H9 (cell line): ENCODE data around the gene GOLPH3L. TPM values are rescaled to one million over a fixed set of nuclear protein-coding genes. Genes with fewer than 3 reads are reported as not detected.

Source experiments
- DNase-seq: peaks from one replicate; pipeline ENCODE4 v3.0.0-alpha.2; 2017
- H2AFZ ChIP-seq: one replicate; pipeline ENCODE4 v1.6.1; 2013; ENCODE audit warnings: mild to moderate bottlenecking, low read length, control low read depth, moderate library complexity
- H2AK5ac ChIP-seq: 2 replicates; pipeline ENCODE4 v1.6.1; 2013; ENCODE audit warnings: low read length, control low read depth, mixed read lengths; ENCODE audit not compliant: insufficient read length
- H2BK120ac ChIP-seq: one replicate; pipeline ENCODE4 v1.6.1; 2013; ENCODE audit warnings: low read depth, mild to moderate bottlenecking, low read length, control low read depth, inconsistent platforms; ENCODE audit not compliant: poor library complexity, severe bottlenecking
- H2BK12ac ChIP-seq: 2 replicates; pipeline ENCODE4 v1.6.1; 2013; ENCODE audit warnings: low read length, control low read depth, mixed read lengths, low read depth; ENCODE audit not compliant: insufficient read length
- H2BK15ac ChIP-seq: 2 replicates; pipeline ENCODE4 v1.6.1; 2013; ENCODE audit warnings: low read depth, low read length, control low read depth
- H2BK20ac ChIP-seq: one replicate; pipeline ENCODE4 v1.6.1; 2013; ENCODE audit warnings: low read depth, mild to moderate bottlenecking, low read length, control low read depth, inconsistent platforms; ENCODE audit not compliant: poor library complexity, severe bottlenecking
- H2BK5ac ChIP-seq: 2 replicates; pipeline ENCODE4 v1.6.1; 2013; ENCODE audit warnings: low read length, control low read depth, mixed read lengths; ENCODE audit not compliant: insufficient read length
- H3K14ac ChIP-seq: 2 replicates; pipeline ENCODE4 v1.6.1; 2013; ENCODE audit warnings: low read length, control low read depth; ENCODE audit not compliant: insufficient read depth
- H3K18ac ChIP-seq: 2 replicates; pipeline ENCODE4 v1.6.1; 2013; ENCODE audit warnings: low read depth, mild to moderate bottlenecking, mixed read lengths, low read length, control low read depth; ENCODE audit not compliant: insufficient read length
- H3K23ac ChIP-seq: 2 replicates; pipeline ENCODE4 v1.6.1; 2013; ENCODE audit warnings: low read length, control low read depth, mixed read lengths, low read depth; ENCODE audit not compliant: insufficient read length
- H3K23me2 ChIP-seq: 2 replicates; pipeline ENCODE4 v1.6.1; 2013; ENCODE audit warnings: low read depth, mild to moderate bottlenecking, mixed read lengths, low read length, control low read depth; ENCODE audit not compliant: insufficient read length, poor library complexity, severe bottlenecking
- H3K27ac ChIP-seq: 2 replicates; pipeline ENCODE4 v1.5.1; 2013; ENCODE audit warnings: low read length, control low read depth, mixed read lengths, low read depth; ENCODE audit not compliant: insufficient read length
- H3K27me3 ChIP-seq: 2 replicates; pipeline ENCODE4 v1.6.1; 2013; ENCODE audit warnings: low read length, control low read depth, inconsistent platforms; ENCODE audit not compliant: insufficient read depth
- H3K4ac ChIP-seq: 2 replicates; pipeline ENCODE4 v1.6.1; 2013; ENCODE audit warnings: low read depth, mild to moderate bottlenecking, control low read depth, inconsistent platforms, low read length, moderate library complexity
- H3K4me1 ChIP-seq: 2 replicates; pipeline ENCODE4 v1.6.1; 2013; ENCODE audit warnings: low read length, control low read depth, inconsistent platforms; ENCODE audit not compliant: insufficient read depth
- H3K4me2 ChIP-seq: 2 replicates; pipeline ENCODE4 v1.6.1; 2013; ENCODE audit warnings: low read length, control low read depth, mixed read lengths; ENCODE audit not compliant: insufficient read length, insufficient read depth
- H3K56ac ChIP-seq: 2 replicates; pipeline ENCODE4 v1.6.1; 2013; ENCODE audit warnings: low read depth, mild to moderate bottlenecking, mixed read lengths, low read length, control low read depth; ENCODE audit not compliant: insufficient read length
- H3K79me1 ChIP-seq: 2 replicates; pipeline ENCODE4 v1.6.1; 2013; ENCODE audit warnings: low read depth, mild to moderate bottlenecking, moderate library complexity, low read length, control low read depth, inconsistent platforms; ENCODE audit not compliant: insufficient read depth, poor library complexity, severe bottlenecking
- H3K79me2 ChIP-seq: 2 replicates; pipeline ENCODE4 v1.6.1; 2013; ENCODE audit warnings: low read length, control low read depth, inconsistent platforms; ENCODE audit not compliant: insufficient read depth
- H3K9ac ChIP-seq: 2 replicates; pipeline ENCODE4 v1.6.1; 2013; ENCODE audit warnings: low read length, control low read depth, mixed read lengths; ENCODE audit not compliant: insufficient read length; ENCODE audit errors: extremely low read depth
- H3K9me3 ChIP-seq: one replicate; pipeline ENCODE4 v1.6.1; 2013; ENCODE audit warnings: low read depth, low read length, inconsistent platforms; ENCODE audit not compliant: control insufficient read depth
- H3T11ph ChIP-seq: one replicate; pipeline ENCODE4 v1.6.1; 2013; ENCODE audit warnings: mild to moderate bottlenecking, low read length, control low read depth, inconsistent platforms
- H4K20me1 ChIP-seq: one replicate; pipeline ENCODE4 v1.6.1; 2013; ENCODE audit not compliant: control insufficient read depth, insufficient read length, insufficient read depth
- H4K5ac ChIP-seq: 2 replicates; pipeline ENCODE4 v1.6.1; 2013; ENCODE audit warnings: low read depth, mild to moderate bottlenecking, mixed read lengths, low read length, control low read depth; ENCODE audit not compliant: insufficient read length
- H4K8ac ChIP-seq: replicated peaks from 2 replicates; pipeline ENCODE4 v1.6.1; 2013; ENCODE audit warnings: low read length, control low read depth, mixed read lengths, low read depth; ENCODE audit not compliant: insufficient read length
- H4K91ac ChIP-seq: 2 replicates; pipeline ENCODE4 v1.6.1; 2013; ENCODE audit warnings: low read depth, mild to moderate bottlenecking, moderate library complexity, mixed read lengths, low read length, control low read depth; ENCODE audit not compliant: insufficient read length
- H3K27ac Mint-ChIP-seq, 3 experiments: 2 replicates in 2 of 3; 3 replicates in 1 of 3; pipeline ENCODE4 v1.8.0; 2020 to 2021; ENCODE audit warnings: mixed read lengths in 3 of 3, mild to moderate bottlenecking in 1 of 3, moderate library complexity in 1 of 3
- H3K27me3 Mint-ChIP-seq: 2 replicates; pipeline ENCODE4 v1.8.0; 2021; ENCODE audit warnings: low read depth, mild to moderate bottlenecking, moderate library complexity, mixed read lengths
- H3K36me3 Mint-ChIP-seq, 3 experiments: 2 replicates in 2 of 3; 3 replicates in 1 of 3; pipeline ENCODE4 v1.8.0; 2020 to 2021; ENCODE audit warnings: low read depth in 3 of 3, mixed read lengths in 3 of 3; ENCODE audit not compliant: insufficient read depth in 1 of 3
- H3K4me1 Mint-ChIP-seq, 2 experiments: 2 replicates each; pipeline ENCODE4 v1.8.0; 2020; ENCODE audit warnings: mixed read lengths in 2 of 2
- H3K4me3 Mint-ChIP-seq, 2 experiments: 2 replicates in 1 of 2; 3 replicates in 1 of 2; pipeline ENCODE4 v1.8.0; 2020 to 2021; ENCODE audit warnings: mild to moderate bottlenecking in 2 of 2, mixed read lengths in 2 of 2, moderate library complexity in 1 of 2
- H3K9me3 Mint-ChIP-seq, 2 experiments: 2 replicates in 1 of 2; 3 replicates in 1 of 2; pipeline ENCODE4 v1.8.0; 2020; ENCODE audit warnings: mild to moderate bottlenecking in 2 of 2, mixed read lengths in 2 of 2, moderate library complexity in 1 of 2
- WGBS: extraction: QIAGEN DNeasy Blood & Tissue Kit; methylation state at CpG from one replicate; pipeline ENCODE4 v1.1.7; 2013; ENCODE audit warnings: missing lambda C conversion rate, low lambda C conversion rate, mixed read lengths; ENCODE audit not compliant: insufficient read length; ENCODE audit errors: extremely low coverage; 5-methylcytosine and 5-hydroxymethylcytosine counted together
- total RNA-seq: library from RNA; stranded (reverse); gene quantifications from 2 replicates; pipeline ENCODE4 v1.2.1, GENCODE V29; 2021
- TF ChIP-seq, protein P1 (sequence below): fragments of 200-600 bp; sonication (generic); conservative IDR thresholded peaks from 3 replicates; pipeline ENCODE4 v1.8.0; 2021; ENCODE audit warnings: antibody characterized with exemption, mild to moderate bottlenecking

GOLPH3L gene
- total RNA-seq, 1 experiment from 2014 or later, result 30.5 TPM

DNA sequence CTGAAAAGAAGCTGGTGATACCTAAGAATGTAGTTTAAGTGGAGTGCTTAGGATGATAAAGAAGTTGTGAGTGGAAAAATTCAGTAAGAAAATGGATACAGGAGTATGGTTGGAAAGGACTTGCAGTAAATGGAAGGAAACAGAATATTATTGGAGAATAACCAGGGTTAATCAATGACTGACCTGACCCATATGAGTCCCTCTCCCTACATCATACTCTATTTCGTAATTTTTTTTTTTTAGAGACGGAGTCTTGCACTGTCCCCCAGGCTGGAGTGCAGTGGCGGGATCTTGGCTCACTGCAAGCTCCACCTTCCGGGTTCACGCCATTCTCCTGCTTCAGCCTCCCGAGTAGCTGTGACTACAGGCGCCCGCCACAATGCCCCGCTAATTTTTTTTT lies 34.1 kb downstream of the GOLPH3L start:
- Mint-ChIP-seq H3K9me3 (peaks cover 0 to 5% of the 10 kb centered on the region in 2 experiments; a peak in 2 of 5 replicates), H3K36me3 (peaks cover 40 to 48% (median 48%) of the 10 kb centered on the region in 3 experiments), H3K27me3 (no peaks in the 10 kb centered on the region), H3K4me3 (no peak overlapping the region), H3K4me1 (no peaks in the 10 kb centered on the region), H3K27ac (peak overlapping the region in 1 of 3 experiments; percentile 24; a peak in 1 of 7 replicates)
- no peak overlapping the region for H2AK5ac ChIP-seq
- H3K14ac ChIP-seq, result no peak overlapping the region
- no peak overlapping the region for H2BK5ac ChIP-seq
- H3K56ac ChIP-seq, result no peak overlapping the region
- no peak overlapping the region for H2BK120ac ChIP-seq
- H2BK15ac ChIP-seq, result no peak overlapping the region
- no peak overlapping the region for H3K4me2 ChIP-seq
- H3K79me1 ChIP-seq, result no peaks in the 10 kb centered on the region
- H3K23ac ChIP-seq, result no peak overlapping the region
- no peaks in the 10 kb centered on the region for H3K23me2 ChIP-seq
- no peak overlapping the region for H3T11ph ChIP-seq
- H3K4me1 ChIP-seq, result no peaks in the 10 kb centered on the region
- H3K4ac ChIP-seq, result no peak overlapping the region
- TF ChIP-seq, protein P1, sequence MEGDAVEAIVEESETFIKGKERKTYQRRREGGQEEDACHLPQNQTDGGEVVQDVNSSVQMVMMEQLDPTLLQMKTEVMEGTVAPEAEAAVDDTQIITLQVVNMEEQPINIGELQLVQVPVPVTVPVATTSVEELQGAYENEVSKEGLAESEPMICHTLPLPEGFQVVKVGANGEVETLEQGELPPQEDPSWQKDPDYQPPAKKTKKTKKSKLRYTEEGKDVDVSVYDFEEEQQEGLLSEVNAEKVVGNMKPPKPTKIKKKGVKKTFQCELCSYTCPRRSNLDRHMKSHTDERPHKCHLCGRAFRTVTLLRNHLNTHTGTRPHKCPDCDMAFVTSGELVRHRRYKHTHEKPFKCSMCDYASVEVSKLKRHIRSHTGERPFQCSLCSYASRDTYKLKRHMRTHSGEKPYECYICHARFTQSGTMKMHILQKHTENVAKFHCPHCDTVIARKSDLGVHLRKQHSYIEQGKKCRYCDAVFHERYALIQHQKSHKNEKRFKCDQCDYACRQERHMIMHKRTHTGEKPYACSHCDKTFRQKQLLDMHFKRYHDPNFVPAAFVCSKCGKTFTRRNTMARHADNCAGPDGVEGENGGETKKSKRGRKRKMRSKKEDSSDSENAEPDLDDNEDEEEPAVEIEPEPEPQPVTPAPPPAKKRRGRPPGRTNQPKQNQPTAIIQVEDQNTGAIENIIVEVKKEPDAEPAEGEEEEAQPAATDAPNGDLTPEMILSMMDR, result no peak
- H4K20me1 ChIP-seq, result no peaks in the 10 kb centered on the region
- no peaks in the 10 kb centered on the region for H3K9me3 ChIP-seq
- DNase-seq, result no peak
- H4K8ac ChIP-seq, result no peak overlapping the region
- H2BK12ac ChIP-seq, result no peak overlapping the region
- H4K5ac ChIP-seq, result no peak overlapping the region
- no peak overlapping the region for H3K9ac ChIP-seq
- no peak overlapping the region for H2BK20ac ChIP-seq
- H3K79me2 ChIP-seq, result no peaks in the 10 kb centered on the region
- no CpG with 5 or more reads among the region's 9 CpGs for WGBS
- H4K91ac ChIP-seq, result no peak overlapping the region
- no peak overlapping the region for H3K27ac ChIP-seq
- no peaks in the 10 kb centered on the region for H3K27me3 ChIP-seq
- H2AFZ ChIP-seq, result no peak overlapping the region
- H3K18ac ChIP-seq, result no peak overlapping the region
